HG03354 (cell line): ENCODE results near the gene BCCIP.

Experiments used
- ATAC-seq: cut with Tn5 transposase; IDR thresholded peaks from one replicate; pipeline ENCODE4 v1.9.1; 2021; ENCODE audit warnings: mild to moderate bottlenecking; ENCODE audit not compliant: unreplicated experiment, poor library complexity, severe bottlenecking

BCCIP gene

DNA sequence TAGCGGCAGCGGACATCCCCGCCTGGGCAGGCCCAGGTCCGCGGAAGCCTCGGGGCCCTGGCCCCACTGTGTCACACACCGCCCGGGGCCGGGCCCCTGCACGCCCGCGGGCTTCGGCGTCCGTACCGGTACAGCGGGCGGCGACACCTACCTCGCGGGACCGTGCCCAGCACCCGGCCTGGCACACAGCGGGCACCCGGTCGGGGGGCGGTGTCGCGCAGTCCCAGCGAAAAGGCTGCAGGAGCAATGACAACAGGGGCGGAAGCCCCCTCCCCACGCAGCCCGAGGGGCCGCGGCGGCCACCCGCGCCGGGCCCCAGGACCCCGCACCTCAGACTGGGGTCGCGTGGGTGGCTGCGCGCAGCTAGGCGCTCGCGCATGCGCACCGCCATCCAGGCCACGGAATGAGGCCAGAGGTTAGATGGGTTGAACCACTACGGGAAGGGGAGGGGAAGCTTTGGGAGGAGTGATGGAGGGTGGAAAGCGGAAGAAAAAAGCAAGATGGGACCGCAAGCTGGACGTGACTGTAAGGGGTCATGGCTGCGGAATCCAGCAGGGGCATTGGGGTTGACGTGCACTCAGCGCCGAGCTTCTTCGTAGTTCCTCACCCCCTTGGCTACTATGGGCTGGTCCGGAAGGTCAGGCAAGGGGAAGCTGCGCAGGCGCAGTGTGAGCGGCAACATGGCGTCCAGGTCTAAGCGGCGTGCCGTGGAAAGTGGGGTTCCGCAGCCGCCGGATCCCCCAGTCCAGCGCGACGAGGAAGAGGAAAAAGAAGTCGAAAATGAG lies at the start of gene BCCIP, which contains the start of gene UROS:
Gene BCCIP (plus strand): TSS at position 669 of the 785 bp plus-strand sequence. CDS start 12 bp downstream, at position 681.
Gene UROS (minus strand): TSS at position 381 of the 785 bp plus-strand sequence. CDS start 6,759 bp downstream, outside the sequence.
- ATAC-seq = peak; percentile 83

DNA sequence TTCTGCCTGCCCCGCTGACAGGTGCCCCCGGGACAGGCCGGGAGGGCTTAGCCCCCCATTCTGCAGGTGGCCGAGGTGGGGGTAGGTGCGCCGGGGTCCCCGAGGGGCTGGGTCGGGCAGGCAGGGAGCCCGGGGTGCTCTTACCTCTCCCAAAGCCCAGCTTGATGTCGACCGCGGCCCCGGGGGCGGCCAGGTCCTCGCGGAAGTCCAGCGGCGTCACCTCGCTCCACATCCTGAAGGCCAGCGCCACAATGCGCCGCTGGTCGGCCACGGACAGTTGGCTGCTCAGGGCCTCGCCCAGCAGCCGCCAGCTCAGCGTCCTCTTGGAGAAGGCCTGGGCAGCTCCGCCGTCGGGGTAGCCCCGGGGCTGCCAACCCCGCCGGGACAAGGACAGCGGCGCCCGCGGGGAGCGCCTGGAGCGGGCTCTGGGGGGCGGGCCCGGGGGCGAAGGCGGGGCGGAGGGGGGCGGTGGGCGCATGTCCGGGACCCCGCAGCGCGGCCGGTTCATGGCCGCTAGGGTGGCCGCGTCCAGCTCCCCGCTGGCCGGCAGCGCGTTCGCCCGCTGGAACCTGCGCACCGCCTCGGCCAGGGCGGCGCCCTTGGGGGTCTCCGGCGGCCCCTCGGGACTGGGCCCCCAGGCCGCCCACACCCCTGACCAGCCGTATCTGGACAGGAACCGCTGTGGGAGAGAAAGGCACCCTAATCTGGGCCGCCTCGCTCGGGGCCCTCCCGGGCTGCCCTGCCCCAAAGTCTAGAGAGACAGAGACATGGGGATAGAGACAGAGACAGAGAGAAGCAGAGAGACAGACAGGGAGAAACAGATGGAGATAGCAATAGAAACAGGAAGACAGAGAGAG lies 49.4 kb upstream of the BCCIP start:
- ATAC-seq = no peak

- no peak for ATAC-seq
Measured at GRCh38 chr10:125774581-125775191, 48.7 kb upstream of the BCCIP start.

DNA sequence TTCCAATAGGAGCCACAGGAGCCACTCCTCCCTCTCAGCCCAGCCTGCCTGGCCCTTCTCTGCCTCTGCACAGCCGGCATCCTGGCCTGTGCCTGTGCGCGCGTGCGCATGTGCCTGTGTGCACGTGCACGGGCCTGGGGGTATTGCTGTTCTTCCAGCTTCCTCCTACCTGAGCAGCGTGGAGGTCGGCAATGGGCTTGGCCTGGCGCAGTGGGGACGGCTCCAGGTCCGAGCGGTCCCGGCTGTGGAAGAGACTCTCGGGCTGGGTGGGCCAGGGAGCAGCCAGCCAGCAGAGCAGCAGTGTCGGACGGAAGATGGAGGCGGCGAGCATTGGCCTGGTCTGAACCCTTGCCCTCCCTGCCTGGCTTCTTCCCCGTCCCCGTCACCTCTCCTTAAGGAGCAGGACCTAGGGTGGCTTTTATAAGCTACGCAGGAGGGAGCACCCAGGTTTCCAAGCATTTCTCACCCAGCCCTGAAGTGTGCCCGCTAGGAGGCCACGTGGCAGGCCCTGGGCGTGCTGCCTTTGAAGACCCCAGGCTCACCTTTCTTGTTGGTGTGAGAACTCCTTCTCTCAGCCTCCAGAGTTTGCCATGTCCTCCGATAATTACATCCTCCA lies 47.7 kb upstream of the BCCIP start, which contains the start of gene MMP21:
Gene MMP21 (minus strand): TSS at position 331 of the 616 bp plus-strand sequence. CDS start 0 bp downstream, at position 331.
- no peak for ATAC-seq

GRCh38 chr10:125777806-125778205 lies 45.5 kb upstream of the BCCIP start:
- no peak for ATAC-seq

DNA sequence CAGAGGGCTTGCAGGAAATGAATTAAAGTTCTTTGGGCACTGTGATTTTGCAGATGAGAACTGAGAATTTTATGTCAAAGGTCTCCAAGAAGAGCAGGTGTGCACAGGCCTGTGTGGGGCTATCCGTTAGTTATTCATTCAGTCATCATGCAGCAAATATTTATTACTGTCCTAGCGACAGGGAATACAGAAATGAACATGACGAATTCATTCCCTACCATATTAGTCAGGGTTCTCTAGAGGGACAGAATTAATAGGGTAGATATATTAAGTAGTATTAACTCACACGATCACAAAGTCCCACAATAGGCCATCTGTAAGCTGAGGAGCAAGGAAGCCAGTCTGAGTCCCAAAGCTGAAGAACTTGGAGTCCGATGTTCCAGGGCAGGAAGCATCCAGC lies 44.8 kb upstream of the BCCIP start:
- ATAC-seq = no peak

GRCh38 chr10:125779403-125780327 lies 43.7 kb upstream of the BCCIP start:
- no peak for ATAC-seq

GRCh38 chr10:125781374-125781773 lies 42.0 kb upstream of the BCCIP start:
- ATAC-seq = no peak

DNA sequence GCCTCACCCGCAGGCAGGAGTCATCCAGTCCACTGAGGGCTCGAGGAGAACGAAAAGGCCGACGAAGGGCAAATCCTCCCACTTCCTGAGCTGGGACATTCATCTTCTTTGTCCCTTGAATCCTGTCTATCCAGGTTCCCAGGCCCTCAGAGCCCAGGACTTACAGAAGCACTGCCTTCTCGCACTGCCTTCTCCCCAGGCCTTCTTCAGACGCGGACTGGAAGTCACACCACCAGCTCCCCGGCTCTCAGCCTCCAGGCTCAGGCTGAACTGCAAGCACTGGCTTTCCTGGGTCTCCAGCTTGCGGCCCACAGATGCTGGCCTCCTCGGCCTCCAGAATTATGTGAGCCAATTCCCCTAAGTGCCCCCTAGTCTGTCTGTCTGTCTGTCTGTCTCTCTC lies 41.3 kb upstream of the BCCIP start:
- no peak for ATAC-seq

DNA sequence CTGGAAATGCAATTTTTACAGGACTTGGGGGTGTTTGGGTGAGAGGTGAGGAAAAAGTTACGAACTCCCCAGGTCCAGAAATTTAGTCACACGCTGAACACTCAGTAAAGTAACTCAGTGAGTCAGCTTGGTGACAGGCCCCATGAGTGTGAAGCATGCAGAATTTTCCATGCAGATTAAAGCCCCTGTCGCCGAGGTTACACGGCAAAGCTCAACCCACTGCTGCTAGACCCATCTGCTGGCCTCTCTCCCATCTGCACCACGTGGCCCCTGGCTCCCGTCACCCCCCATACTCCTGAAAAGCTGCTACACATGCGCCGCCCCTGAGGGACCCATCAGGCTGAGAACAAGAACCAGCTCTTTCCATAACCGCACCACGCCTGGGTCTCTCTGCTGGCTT lies 40.7 kb upstream of the BCCIP start:
- no peak for ATAC-seq

DNA sequence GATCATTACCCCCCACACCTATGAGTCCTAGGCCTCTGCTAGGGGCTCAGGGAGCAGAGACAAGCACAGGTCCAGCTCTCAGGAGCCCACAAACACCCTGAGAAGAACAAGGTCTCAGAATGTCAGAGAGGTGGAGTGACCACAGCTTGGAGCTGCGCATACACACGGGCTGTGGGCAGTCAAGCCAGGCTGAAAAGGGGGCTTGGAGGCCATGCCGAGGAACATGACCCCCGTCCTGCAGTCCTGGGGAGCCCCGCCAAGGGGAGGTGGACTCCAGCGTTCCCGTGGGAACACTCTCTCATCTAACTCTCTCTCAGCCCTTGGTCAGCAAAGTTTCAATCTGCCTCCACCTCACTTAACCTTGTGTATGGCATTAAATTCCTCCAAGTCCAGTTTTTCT lies 39.9 kb upstream of the BCCIP start:
- peak; percentile 0 for ATAC-seq

GRCh38 chr10:125783957-125784356 lies 39.4 kb upstream of the BCCIP start:
- ATAC-seq = peak; percentile 91

DNA sequence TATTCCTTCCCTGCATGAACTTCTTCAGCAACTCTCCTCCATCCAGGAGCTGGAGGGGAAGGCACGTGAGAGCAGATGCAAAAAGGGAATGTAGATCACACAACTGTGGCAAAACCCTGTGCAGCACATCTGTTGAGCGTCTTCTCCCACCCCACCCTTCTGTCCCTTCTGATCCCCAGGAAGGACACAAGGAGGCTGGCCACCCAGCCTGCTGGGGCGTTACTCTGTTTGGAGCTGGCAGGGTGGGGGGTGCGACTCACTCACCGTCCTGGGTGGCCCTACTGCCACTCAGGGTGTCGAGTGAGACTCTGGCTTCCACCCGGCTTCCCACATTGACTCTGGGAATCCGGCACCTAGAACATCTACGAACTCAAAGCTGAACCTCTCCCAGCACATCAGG lies 37.6 kb upstream of the BCCIP start:
- ATAC-seq = no peak

DNA sequence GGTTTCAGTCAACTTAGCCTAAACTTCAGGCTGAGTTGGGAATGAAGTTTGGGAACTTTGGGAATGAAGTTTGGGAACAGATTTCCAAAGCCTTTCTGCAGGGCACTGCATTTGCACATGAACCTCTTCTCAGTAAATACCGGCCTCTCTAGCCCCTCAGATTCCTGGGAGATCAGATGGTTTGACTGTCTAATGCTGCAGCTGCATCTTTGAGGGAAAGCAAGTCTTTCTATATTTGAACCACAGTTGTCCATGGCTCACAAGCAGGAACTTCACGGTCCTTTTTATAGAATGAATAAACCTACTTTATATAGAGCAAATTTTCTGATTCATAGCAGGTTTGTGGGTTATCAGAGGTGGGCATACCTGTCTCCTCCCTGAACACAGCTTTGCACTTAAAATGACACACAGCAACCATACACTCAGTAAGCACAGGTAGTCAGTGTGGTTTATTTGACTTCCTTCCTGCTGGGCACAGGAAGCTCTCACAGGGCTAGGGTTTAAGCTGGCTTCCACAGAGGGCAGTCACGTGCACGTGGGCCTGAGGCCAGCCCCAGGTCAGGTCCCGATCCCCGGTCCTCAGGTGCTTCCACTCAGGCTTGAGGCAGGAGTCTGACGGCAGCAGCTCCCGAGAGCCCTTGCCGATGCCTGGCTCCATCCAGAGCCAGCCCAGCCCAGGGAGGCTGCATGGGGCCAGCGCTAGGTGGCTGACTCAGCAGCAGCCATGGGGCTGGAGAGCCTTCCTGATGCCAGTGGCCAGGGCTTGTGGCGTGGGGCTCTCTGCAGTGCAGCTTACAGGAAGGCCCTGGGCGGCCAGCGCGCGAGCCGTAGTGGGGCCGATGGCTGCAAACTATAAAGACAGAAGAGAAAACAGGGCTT lies 35.0 kb upstream of the BCCIP start:
- no peak for ATAC-seq

DNA sequence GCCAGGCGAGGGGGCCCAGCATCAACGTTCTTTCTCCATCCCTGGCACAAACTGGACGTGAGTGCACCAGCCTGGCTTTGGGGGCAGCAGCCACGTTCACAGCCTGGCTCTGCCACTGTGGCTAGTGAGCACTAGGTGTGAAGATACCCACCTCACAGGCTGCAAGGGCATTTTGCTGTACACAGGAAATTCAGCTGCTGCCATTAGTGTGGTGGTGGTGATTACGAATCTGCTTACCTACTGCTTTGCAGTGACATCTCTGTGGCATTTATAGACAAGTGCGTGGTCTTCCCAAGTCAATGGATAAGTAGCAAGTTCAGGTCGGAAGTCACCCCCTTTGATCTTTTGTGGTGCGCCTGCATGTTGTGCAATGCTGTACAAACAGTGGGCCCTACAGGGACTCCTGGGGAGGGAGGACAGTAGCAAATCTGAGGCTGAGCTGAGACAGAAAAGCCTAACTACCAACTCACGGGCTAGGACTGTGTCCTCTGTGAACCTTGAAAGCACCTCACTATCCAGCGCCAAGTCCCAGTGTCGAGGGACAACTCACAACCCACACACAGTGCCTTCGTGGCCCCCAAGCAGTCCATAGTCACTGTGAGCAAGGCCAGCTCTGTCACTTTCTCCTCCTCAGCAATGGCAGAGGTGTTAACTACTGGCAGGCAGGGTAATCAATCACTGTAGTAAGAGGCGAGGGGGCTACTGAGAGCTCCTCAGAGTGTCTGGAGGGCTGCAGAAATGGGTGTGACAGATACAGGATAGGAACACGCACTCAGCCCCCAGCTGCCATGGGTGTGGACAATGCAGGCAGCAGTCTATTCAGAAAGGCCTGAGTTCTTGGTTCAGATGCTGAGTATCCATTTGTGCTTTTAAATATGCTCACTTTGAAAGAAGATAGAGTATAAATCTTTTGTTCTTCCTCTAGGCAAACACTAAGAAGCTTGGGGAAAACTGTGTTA lies 30.7 kb upstream of the BCCIP start:
- ATAC-seq = no peak

DNA sequence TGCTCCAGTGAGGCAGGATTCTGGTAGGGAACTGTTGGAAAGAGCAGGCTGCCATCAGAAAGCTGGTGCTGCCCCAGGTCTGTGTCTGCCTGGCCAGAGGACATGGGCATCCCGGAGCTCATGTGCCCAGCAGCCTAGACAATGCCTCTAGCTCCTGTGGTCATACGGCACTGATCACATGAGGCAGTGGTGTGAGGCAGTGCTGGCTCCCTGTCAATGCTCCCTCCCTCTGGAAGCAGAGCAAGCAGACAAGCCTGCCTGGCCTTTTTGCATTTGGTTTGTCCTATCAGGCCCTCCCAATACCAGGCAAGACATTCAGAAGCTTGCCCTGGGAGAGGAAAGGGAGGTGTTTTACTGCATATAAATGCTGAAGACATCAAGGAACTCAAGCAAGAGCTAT lies 28.2 kb upstream of the BCCIP start:
- no peak for ATAC-seq
